ENCODE measurements around the gene ARHGDIA. TPM values are rescaled to one million over a fixed set of nuclear protein-coding genes. Genes with fewer than 3 reads are reported as not detected.

Gene ARHGDIA
- polyA plus RNA-seq, 1 donor from 2014 or later, result 16.1 TPM

DNA sequence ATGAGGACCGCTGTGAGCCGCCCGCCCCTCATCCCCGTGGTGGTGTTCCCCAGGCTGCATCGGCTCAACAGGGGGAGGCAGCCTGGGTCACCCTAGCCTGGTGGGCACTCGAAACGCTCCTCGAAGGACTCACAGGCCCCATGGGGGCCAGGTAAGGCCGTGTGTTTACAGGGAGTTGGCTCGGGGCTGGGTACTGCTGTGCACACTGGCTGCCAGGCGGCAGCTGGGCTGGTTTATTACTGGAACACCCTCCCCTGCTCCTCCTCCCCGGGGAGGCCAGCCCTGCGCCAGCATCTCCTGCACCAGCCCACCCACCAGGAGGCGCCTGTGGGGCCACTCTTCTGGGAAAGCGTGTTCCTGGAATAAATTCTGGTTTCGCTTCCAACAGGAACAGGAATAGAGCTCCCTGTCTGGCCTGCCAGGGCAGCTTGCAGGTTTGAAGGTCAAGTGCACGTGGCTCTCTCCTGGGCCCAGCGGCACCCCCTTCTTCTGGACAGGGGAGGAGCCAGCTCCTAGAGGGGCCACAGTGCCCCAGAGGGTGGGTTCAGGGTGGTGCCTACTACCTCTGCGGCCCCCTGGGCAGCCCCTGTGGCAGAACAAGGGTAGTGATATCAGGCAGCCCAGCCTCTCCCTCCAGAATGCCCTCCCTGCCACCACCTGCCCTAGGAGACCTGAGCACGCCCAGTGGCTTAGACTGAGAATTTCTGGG is 49.4 kb downstream of the ARHGDIA start:
- Histone ChIP-seq H4K20me1 (ENCODE audit: insufficient read depth) (peaks cover 3% of the 10 kb centered on the region), H3K9me3 (ENCODE audit: low read length) (no peaks in the 10 kb centered on the region), H3F3A (ENCODE audit: insufficient read depth, low read length, poor library complexity, severe bottlenecking) (no peaks in the 10 kb centered on the region), H3K4me2 (ENCODE audit: low read length) (no peak overlapping the region), H3K9me2 (ENCODE audit: insufficient read depth, low read length) (no peaks in the 10 kb centered on the region), H3K27me3 (ENCODE audit: insufficient read depth, low read depth, low read length) (no peaks in the 10 kb centered on the region), H3K4me3 (ENCODE audit: low read length) (no peak overlapping the region), H2AFZ (ENCODE audit: low read depth, low read length) (no peak overlapping the region), H3K36me3 (ENCODE audit: insufficient read depth, low read length) (no peaks in the 10 kb centered on the region), H3K27ac (ENCODE audit: low read length) (no peak overlapping the region), H3K79me2 (replicated peaks; ENCODE audit: insufficient read depth, low read length) (no peaks in the 10 kb centered on the region), H3K9ac (ENCODE audit: low read length) (no peak overlapping the region)
- TF ChIP-seq EP300 (conservative IDR thresholded peaks at IDR 0.05; ENCODE audit: poor library complexity, severe bottlenecking) (no peak), MXI1 (conservative IDR thresholded peaks at IDR 0.05; ENCODE audit: poor library complexity, severe bottlenecking) (no peak)
- TF ChIP-seq, protein P1, sequence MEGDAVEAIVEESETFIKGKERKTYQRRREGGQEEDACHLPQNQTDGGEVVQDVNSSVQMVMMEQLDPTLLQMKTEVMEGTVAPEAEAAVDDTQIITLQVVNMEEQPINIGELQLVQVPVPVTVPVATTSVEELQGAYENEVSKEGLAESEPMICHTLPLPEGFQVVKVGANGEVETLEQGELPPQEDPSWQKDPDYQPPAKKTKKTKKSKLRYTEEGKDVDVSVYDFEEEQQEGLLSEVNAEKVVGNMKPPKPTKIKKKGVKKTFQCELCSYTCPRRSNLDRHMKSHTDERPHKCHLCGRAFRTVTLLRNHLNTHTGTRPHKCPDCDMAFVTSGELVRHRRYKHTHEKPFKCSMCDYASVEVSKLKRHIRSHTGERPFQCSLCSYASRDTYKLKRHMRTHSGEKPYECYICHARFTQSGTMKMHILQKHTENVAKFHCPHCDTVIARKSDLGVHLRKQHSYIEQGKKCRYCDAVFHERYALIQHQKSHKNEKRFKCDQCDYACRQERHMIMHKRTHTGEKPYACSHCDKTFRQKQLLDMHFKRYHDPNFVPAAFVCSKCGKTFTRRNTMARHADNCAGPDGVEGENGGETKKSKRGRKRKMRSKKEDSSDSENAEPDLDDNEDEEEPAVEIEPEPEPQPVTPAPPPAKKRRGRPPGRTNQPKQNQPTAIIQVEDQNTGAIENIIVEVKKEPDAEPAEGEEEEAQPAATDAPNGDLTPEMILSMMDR (IDR thresholded peaks at IDR 0.05; ENCODE audit: poor library complexity, severe bottlenecking), result no peak

DNA sequence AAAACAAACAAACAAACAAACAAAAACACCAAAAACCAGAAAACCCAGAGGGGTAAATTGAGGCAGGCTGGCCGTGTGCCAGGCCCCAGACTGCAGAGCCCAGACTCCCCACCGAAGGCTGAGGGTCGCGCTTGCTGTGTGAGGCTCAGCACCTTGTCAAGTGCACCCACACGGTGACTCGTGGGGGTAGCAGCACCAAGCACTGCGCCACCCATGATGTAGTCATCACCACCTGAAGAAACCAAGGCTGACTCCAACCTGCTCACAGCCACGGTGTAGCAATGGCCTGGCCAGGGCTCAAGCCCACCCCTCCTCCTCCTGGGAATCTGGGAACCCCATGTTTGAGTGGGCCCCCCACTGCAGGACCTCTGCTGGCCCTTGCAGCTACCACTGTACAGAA is 50.0 kb downstream of the ARHGDIA start:
- H3K4me3 ChIP-seq (ENCODE audit: low read length), result no peak overlapping the region
- H3K27me3 ChIP-seq (ENCODE audit: insufficient read depth, low read depth, low read length), result no peaks in the 10 kb centered on the region
- peaks cover 3% of the 10 kb centered on the region for H4K20me1 ChIP-seq (ENCODE audit: insufficient read depth)
- no peaks in the 10 kb centered on the region for H3K36me3 ChIP-seq (ENCODE audit: insufficient read depth, low read length)
- H3K4me2 ChIP-seq (ENCODE audit: low read length), result no peak overlapping the region
- H3F3A ChIP-seq (ENCODE audit: insufficient read depth, low read length, poor library complexity, severe bottlenecking), result no peaks in the 10 kb centered on the region
- H3K9me2 ChIP-seq (ENCODE audit: insufficient read depth, low read length), result no peaks in the 10 kb centered on the region
- TF ChIP-seq MXI1 (conservative IDR thresholded peaks at IDR 0.05; ENCODE audit: poor library complexity, severe bottlenecking) (no peak), EP300 (conservative IDR thresholded peaks at IDR 0.05; ENCODE audit: poor library complexity, severe bottlenecking) (no peak), SMC3 (conservative IDR thresholded peaks at IDR 0.05; ENCODE audit: poor library complexity) (no peak), TAF1 (IDR thresholded peaks at IDR 0.05; ENCODE audit: low read depth) (no peak), RAD21 (conservative IDR thresholded peaks at IDR 0.05) (no peak)
- TF ChIP-seq, protein P2, sequence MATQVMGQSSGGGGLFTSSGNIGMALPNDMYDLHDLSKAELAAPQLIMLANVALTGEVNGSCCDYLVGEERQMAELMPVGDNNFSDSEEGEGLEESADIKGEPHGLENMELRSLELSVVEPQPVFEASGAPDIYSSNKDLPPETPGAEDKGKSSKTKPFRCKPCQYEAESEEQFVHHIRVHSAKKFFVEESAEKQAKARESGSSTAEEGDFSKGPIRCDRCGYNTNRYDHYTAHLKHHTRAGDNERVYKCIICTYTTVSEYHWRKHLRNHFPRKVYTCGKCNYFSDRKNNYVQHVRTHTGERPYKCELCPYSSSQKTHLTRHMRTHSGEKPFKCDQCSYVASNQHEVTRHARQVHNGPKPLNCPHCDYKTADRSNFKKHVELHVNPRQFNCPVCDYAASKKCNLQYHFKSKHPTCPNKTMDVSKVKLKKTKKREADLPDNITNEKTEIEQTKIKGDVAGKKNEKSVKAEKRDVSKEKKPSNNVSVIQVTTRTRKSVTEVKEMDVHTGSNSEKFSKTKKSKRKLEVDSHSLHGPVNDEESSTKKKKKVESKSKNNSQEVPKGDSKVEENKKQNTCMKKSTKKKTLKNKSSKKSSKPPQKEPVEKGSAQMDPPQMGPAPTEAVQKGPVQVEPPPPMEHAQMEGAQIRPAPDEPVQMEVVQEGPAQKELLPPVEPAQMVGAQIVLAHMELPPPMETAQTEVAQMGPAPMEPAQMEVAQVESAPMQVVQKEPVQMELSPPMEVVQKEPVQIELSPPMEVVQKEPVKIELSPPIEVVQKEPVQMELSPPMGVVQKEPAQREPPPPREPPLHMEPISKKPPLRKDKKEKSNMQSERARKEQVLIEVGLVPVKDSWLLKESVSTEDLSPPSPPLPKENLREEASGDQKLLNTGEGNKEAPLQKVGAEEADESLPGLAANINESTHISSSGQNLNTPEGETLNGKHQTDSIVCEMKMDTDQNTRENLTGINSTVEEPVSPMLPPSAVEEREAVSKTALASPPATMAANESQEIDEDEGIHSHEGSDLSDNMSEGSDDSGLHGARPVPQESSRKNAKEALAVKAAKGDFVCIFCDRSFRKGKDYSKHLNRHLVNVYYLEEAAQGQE (IDR thresholded peaks at IDR 0.05; ENCODE audit: borderline replicate concordance), result no peak
- TF ChIP-seq, protein P1 (IDR thresholded peaks at IDR 0.05; ENCODE audit: poor library complexity, severe bottlenecking), result no peak
- no peaks in the 10 kb centered on the region for H3K79me2 ChIP-seq (replicated peaks; ENCODE audit: insufficient read depth, low read length)
- no peak overlapping the region for H3K27ac ChIP-seq (ENCODE audit: low read length)
- no peak overlapping the region for H3K9ac ChIP-seq (ENCODE audit: low read length)
- H3K9me3 ChIP-seq (ENCODE audit: low read length), result no peaks in the 10 kb centered on the region
- H2AFZ ChIP-seq (ENCODE audit: low read depth, low read length), result no peak overlapping the region
